K562 (cell line): ENCODE data around the gene SFXN3. TPM values are rescaled to one million over a fixed set of nuclear protein-coding genes. Genes with fewer than 3 reads are reported as not detected.

Experiments used
- NRF1 ChIP-seq, 2 experiments: fragments of 450-650 bp; IDR thresholded peaks in 1 of 2; conservative IDR thresholded peaks in 1 of 2; 2 replicates each; pipeline ENCODE4 v1.6.1; 2014; ENCODE audit warnings: mild to moderate bottlenecking in 2 of 2
- RNF2 ChIP-seq: sonication (generic); IDR thresholded peaks from 2 replicates; pipeline ENCODE4 v1.6.1; 2016
- TEAD1 ChIP-seq, 2 experiments: fragments of 450-650 bp in 1 of 2; sonication (generic) in 1 of 2; formaldehyde crosslinking; IDR thresholded peaks; 2 replicates each; pipeline versions ENCODE4 v1.4.0 to v1.8.0; 2020 to 2022; ENCODE audit warnings: mild to moderate bottlenecking in 2 of 2, missing genetic modification reagents in 1 of 2
- ZFP1 ChIP-seq: fragments of 450-650 bp; formaldehyde crosslinking; IDR thresholded peaks from 2 replicates; pipeline ENCODE4 v1.4.0; 2020; ENCODE audit warnings: mild to moderate bottlenecking, mixed read lengths
- ZNF175 ChIP-seq: fragments of 200-800 bp; sonication (Bioruptor generic); IDR thresholded peaks from 2 replicates; pipeline ENCODE4 v1.6.1; 2016; ENCODE audit warnings: low read depth, mild to moderate bottlenecking, missing genetic modification characterization, missing compliant biosample characterization
- polyA plus RNA-seq, 8 experiments: library from polyadenylated mRNA; depleted of rRNA in 4 of 8; stranded (reverse) in 5 of 8; unstranded in 3 of 8; fragments of >200 nt; fragmentation: Nextera tagmentation in 2 of 8; fragmentation: Illumina TruSeq in 1 of 8; extraction: Ambion mirVana in 2 of 8; extraction: Trizol in 1 of 8; gene quantifications; 2 replicates each; pipeline versions ENCODE4 v1.2.1 to v1.2.3, GENCODE V29; 2011 to 2014; ENCODE audit warnings: inconsistent platforms in 1 of 8, missing spikeins in 1 of 8
- total RNA-seq, 7 experiments: library from RNA; depleted of rRNA in 6 of 7; stranded (reverse); fragments of >200 nt in 6 of 7; fragmentation: Illumina TruSeq in 2 of 7; extraction: Trizol in 2 of 7; gene quantifications; 2 replicates each; pipeline versions ENCODE4 v1.2.1 to v1.2.3, GENCODE V29; 2011 to 2021; ENCODE audit warnings: low replicate concordance in 1 of 7
- TF ChIP-seq, protein P1 (sequence below): sonication (generic); formaldehyde crosslinking; IDR thresholded peaks from 2 replicates; pipeline ENCODE4 v1.8.0; 2023; ENCODE audit warnings: mild to moderate bottlenecking, missing genetic modification reagents
- TF ChIP-seq, protein P2 (sequence below), 2 experiments: fragments of 450-650 bp; formaldehyde crosslinking in 1 of 2; IDR thresholded peaks; 2 replicates each; pipeline versions ENCODE4 v1.4.0 to v1.6.1; 2014 to 2020; ENCODE audit warnings: mild to moderate bottlenecking in 2 of 2, borderline replicate concordance in 1 of 2, low read depth in 1 of 2

Gene SFXN3
- total and polyA plus RNA-seq, 9 of the 15 experiments (the other 6 are each of a cell fraction or from before 2014, with no cell fraction given), result 0.24 to 4.6 (median 0.86) TPM

DNA sequence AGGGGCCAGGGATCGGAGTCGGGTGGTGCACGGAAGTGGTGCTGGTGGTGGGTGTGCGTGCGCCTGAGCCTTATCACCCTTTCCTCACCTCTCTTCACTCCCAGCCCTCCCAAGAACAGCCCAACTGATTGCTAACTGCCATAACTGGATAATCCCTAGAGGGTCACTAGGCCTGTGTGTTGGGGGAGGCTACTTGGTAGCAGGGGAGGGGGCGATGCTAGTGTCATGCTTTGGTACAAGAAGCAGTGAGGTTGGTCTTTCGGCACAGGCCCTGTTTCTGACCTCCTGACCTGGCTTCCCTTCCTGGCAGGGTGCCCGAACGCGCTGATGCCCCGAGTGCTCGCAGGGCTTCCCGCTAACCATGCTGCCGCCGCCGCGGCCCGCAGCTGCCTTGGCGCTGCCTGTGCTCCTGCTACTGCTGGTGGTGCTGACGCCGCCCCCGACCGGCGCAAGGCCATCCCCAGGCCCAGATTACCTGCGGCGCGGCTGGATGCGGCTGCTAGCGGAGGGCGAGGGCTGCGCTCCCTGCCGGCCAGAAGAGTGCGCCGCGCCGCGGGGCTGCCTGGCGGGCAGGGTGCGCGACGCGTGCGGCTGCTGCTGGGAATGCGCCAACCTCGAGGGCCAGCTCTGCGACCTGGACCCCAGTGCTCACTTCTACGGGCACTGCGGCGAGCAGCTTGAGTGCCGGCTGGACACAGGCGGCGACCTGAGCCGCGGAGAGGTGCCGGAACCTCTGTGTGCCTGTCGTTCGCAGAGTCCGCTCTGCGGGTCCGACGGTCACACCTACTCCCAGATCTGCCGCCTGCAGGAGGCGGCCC, 31.4 kb downstream of the SFXN3 start (continued):
- peak; percentile 78 to 81 for TF ChIP-seq NRF1 (conservative IDR thresholded peaks at IDR 0.05 in 1 of 2, IDR thresholded peaks at IDR 0.05 in 1 of 2)
- TF ChIP-seq ZFP1 (CRISPR knock-in tag), result no peak
- TF ChIP-seq TEAD1 (CRISPR knock-in tag; IDR thresholded peaks at IDR 0.05), result 0 out of 4 replicates have a peak, but pooled peaks of 1 of the 2 experiments have one; percentile 35
- TF ChIP-seq, protein P1, sequence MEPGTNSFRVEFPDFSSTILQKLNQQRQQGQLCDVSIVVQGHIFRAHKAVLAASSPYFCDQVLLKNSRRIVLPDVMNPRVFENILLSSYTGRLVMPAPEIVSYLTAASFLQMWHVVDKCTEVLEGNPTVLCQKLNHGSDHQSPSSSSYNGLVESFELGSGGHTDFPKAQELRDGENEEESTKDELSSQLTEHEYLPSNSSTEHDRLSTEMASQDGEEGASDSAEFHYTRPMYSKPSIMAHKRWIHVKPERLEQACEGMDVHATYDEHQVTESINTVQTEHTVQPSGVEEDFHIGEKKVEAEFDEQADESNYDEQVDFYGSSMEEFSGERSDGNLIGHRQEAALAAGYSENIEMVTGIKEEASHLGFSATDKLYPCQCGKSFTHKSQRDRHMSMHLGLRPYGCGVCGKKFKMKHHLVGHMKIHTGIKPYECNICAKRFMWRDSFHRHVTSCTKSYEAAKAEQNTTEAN (CRISPR knock-in tag), result peak; percentile 84
- TF ChIP-seq, protein P2, sequence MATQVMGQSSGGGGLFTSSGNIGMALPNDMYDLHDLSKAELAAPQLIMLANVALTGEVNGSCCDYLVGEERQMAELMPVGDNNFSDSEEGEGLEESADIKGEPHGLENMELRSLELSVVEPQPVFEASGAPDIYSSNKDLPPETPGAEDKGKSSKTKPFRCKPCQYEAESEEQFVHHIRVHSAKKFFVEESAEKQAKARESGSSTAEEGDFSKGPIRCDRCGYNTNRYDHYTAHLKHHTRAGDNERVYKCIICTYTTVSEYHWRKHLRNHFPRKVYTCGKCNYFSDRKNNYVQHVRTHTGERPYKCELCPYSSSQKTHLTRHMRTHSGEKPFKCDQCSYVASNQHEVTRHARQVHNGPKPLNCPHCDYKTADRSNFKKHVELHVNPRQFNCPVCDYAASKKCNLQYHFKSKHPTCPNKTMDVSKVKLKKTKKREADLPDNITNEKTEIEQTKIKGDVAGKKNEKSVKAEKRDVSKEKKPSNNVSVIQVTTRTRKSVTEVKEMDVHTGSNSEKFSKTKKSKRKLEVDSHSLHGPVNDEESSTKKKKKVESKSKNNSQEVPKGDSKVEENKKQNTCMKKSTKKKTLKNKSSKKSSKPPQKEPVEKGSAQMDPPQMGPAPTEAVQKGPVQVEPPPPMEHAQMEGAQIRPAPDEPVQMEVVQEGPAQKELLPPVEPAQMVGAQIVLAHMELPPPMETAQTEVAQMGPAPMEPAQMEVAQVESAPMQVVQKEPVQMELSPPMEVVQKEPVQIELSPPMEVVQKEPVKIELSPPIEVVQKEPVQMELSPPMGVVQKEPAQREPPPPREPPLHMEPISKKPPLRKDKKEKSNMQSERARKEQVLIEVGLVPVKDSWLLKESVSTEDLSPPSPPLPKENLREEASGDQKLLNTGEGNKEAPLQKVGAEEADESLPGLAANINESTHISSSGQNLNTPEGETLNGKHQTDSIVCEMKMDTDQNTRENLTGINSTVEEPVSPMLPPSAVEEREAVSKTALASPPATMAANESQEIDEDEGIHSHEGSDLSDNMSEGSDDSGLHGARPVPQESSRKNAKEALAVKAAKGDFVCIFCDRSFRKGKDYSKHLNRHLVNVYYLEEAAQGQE (IDR thresholded peaks at IDR 0.05; ENCODE audit: borderline replicate concordance), result peak; percentile 19; the same call in 1 of the 2 replicates
- TF ChIP-seq, protein P2 (CRISPR knock-in tag; IDR thresholded peaks at IDR 0.05; ENCODE audit: low read depth), result peak; percentile 69
- 0 out of 2 replicates have a peak, but pooled peaks have one; percentile 57 for TF ChIP-seq ZNF175 (CRISPR knock-in tag)
- peak; percentile 42; the same call in 1 of the 2 replicates for TF ChIP-seq RNF2
